Non-pigmented ciliary epithelial cell (primary cell): ENCODE data around the gene NEIL1.
"Not testable (repeated sequence)": the region's sequence is repeated elsewhere in the genome, so short reads cannot be mapped to it uniquely, and the experiment has no call there.

Experiments
- DNase-seq: peaks from one replicate; pipeline ENCODE4 v3.0.0-alpha.2; 2010; ENCODE audit warnings: low read depth

Gene NEIL1

DNA sequence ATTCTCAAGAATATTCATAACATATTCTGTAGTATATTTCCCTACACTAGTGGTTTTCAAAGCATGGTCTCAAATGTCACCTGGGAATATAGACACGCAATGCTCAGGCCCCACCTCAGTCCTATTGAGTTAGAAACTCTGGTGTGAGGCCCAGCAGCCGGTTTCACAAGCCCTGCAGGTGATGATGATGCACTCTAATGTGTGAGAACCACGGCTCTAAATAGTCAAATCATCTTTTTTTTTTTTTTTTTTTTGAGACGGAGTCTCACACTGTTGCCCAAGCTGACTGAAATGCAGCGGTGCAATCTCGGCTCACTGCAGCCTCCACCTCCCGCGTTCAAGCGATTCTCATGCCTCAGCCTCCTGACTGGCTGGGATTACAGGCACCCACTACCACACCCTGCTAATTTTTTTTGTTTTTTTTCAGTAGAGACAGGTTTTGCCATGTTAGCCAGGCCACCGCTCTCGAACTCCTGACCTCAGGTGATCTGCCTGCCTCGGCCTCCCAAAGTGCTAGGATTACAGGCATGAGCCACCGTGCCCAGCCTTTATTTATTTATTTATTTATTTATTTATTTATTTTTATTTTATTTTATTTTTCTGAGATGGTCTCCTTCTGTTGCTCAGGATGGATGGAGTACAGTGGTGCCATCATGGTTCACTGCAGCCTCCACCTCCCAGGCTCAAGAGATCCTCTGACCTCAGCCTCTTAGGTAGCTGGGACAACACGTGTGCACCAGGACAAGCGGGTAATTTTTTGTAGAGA is 13.0 kb upstream of the NEIL1 start:
- not testable (repeated sequence) for DNase-seq

DNA sequence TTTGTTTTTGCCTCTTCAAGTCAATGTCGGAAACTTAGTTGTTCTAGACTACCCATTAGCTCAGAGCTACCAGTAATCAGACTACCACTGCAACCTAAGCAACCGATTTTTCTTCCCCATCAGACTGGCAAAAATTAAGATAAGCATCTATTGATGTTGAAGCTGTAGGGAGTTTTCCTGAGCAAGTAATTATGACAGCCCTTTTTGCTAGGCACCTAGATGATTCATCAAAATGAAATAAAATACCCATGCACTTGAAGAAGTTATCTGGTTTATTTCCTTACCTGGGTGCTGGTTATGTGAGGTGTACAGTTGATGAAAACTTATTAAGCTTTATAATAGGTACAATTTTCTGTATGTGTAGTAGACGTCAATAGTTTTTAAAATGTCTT is 11.5 kb upstream of the NEIL1 start:
- no peak for DNase-seq

DNA sequence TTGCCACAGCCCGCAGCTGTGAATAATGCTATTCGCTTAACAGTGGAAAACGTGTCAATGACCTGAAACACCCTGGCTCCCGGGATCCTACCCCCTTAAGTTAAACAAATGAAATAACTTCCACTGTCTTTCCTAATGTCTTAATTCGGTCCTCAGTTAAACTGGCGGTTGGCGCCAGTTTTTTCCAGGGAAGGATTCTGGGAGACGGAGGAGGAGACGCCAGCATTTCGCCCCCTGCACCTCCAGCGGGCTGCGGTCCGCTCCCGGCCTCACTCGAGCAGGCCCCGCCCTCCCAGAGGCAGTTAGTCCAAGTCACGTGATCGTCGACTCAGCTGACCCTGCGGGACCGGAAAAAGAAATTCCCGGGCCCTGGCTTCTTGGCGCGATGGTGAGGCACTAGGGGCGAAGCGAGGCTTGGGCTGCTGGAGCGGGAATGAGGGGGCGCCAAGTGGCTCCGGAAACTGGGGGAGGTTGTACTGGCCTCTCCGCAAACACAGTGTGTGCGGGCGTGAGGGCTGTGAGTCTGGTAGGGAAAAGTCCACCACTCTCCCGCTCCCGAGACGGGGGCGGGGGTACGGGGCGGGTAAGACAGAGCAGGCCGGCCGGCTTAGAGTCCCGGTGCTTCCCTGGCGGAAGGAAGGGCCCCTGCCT is 11.0 kb upstream of the NEIL1 start, which contains the start of gene COMMD4:
Gene COMMD4, plus strand, starts transcription at position 359 of the 651 bp plus-strand sequence. Its CDS starts 27 bp downstream, at position 386.
- peak; percentile 81 for DNase-seq

DNA sequence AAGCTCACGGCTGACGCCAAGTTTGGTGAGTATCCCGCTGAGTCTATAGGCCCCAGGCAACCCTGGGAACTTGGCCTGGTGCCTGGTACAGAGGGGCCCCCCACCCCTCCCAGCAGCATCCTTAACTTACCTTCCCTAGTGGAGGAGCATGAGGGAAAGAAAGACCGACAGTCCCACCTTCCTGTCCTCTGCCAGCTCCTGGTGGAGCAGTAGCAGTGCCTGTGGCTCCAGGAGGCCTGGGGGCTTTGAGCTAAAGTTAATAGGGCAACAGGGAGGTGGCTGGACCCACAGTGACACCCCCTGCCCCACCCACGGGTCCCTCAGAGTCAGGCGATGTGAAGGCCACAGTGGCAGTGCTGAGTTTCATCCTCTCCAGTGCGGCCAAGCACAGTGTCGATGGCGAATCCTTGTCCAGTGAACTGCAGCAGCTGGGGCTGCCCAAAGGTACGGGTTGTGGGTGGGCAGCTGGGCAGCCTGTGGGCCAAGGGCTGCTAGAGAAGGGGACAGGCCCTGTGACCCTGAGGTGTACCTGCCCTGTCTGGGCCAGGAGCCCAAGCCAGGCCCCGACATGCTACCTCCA is 8.1 kb upstream of the NEIL1 start:
- no peak for DNase-seq

DNA sequence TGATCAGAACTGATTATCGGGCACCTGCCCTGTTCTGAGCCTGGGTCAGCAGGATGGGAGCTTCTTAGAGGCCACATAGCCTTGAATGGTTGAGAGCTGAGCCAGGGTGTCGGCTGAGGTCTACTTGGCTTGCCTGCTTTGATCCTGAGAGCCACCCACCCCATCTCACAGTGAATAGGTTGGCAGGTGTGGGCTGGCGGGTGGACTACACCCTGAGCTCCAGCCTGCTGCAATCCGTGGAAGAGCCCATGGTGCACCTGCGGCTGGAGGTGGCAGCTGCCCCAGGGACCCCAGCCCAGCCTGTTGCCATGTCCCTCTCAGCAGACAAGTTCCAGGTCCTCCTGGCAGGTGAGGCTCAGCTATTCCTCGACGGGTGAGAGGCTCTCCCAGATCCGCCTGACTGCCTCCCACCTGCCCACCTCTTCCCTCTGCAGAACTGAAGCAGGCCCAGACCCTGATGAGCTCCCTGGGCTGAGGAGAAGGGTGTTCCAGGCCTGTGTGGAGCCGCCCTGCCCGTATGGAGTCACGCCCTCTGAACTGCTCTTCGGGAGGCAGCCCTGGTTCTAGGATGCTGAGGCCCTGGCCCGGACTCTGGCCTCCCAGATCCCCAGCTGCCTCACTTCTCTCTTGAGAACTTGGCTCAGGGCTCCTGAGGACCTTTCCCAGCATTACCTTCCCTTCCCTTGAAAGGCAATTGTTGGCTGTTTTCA is 7.2 kb upstream of the NEIL1 start:
- no peak for DNase-seq

DNA sequence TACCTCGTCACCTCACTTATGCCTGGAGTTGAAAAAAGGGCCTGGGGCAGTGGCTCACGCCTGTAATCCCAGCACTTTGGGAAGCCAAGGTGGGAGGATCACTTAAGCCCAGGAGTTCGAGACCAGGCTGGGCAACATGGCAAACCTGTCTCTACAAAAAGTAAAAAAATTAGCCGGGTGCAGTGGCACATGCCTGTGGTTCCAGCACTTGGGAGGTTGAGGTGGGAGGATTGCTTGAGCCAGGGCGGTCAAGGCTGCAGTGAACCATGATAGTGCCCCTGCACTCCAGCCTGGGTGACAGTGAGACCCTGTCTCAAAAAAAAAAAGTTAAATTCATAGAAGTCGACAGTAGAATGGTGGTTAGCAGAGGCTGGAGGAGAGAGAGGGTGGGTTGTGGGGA is 4.6 kb upstream of the NEIL1 start:
- no peak for DNase-seq

DNA sequence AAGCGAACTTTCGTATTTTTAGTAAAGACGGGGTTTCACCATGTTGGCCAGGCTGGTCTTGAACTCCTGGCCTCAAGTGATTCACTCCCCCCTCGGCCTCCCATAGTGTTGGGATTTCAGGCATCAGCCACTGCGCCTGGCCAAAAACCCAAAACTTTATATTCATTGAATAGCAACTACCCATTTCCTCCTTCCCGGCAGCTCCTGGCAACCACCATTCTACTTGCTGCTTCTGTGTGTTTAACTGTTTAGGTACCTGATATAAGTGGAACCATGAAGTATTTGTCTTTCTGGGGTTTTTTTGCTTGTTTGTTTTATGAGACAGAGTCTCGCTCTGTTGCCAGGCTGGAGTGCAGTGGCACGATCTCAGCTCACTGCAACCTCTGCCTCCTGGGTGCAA is 2.9 kb upstream of the NEIL1 start:
- not testable (repeated sequence) for DNase-seq

DNA sequence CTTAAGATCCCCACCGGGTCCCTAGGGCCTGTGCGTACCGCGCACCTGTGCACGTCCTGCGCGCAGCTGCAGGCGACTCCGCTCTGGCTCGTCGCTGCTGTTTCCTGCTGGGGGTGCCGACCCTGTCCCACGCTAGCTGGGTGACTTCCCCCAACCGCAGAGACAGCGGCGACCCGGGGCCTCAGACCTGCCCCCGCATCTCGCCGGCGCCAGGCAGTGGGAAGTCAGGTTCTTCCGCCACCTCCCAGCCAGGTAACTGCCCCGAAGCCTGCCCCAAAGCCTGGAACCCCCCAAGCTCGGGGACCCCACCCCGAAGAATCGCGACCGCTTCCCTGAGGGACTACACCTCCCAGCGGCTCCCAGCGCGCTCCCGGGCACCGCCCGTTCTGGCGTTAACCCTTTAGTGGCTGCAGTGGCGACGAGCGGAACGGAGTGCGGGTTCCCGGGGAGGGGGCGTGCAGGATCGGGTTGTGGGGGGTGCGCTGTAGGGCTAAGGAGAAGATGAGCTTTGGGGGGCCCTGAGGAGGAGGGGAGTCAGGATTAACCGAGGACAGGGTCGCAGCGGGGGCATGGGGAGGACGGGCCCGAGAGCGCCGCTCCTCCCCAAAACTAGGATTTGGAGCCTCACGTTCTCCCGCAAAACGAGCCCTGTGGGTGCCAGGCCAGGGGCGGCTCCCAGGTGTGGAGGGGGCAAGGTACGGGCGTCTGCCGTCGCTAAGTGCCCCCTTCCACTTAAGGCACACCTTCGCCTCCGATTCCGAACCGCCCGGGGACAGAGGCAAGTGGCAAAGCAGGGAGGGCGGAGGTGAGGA is 589 bp downstream of the NEIL1 start:
- no peak for DNase-seq

DNA sequence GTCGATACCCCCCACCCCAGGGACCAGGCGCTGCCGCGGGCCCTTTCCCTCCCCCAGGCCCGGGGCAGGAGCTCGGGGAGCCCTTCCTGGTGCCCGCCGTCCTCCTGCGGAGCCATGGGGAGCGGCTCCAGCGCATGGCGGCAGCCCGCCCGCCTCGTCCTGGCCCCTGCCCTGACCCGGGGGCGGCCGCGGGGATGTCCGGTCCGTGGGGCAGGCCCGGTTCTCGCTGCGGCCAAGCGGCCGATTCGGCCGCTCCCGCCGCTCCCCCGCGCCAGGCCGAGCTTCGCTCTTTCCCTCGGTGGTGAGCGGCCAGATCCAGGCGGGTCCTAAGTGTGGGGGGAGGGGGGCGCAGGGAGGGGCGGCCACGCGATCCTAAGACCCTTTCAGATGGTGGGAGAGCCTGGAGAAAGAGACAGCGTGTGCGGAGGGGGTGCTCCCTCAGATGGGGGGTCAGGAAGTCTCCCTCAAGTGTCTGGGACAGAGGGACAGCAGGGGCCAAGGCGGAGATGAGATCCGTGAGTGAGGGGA is 1.3 kb downstream of the NEIL1 start:
- no peak for DNase-seq

DNA sequence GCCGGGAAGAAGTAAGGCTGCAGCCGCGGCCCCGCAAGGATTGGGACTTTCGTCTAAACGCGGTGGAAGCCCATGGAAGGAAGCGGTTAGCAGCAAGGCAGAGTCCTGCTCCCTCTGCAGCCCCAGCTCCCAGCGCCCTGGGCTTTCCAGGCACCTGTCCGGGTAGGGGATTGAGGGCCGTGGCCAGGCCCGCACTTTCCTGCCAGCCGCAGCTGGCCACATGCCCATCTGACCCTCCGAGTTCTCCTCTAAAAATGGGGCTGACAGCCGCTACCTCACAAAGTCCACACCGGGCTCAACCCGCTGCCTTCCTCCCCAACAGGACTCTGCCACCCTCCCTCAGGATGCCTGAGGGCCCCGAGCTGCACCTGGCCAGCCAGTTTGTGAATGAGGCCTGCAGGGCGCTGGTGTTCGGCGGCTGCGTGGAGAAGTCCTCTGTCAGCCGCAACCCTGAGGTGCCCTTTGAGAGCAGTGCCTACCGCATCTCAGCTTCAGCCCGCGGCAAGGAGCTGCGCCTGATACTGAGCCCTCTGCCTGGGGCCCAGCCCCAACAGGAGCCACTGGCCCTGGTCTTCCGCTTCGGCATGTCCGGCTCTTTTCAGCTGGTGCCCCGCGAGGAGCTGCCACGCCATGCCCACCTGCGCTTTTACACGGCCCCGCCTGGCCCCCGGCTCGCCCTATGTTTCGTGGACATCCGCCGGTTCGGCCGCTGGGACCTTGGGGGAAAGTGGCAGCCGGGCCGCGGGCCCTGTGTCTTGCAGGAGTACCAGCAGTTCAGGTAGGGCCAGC is 1.9 kb downstream of the NEIL1 start:
- no peak for DNase-seq

DNA sequence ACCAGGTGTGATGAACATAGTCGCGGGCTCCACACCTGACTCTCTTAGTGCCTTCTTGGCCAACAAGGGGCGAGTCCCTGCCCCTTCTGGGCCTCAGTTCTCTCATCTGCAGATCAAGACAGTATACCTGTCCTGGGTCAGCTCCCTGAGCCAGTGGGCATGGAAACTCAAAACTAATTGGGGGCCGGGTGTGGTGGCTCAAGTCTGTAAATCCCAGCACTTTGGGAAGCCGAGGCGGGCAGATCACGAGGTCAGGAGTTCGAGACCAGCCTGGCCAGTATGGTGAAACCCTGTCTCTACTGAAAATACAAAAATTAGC is 2.5 kb downstream of the NEIL1 start:
- not testable (repeated sequence) for DNase-seq

DNA sequence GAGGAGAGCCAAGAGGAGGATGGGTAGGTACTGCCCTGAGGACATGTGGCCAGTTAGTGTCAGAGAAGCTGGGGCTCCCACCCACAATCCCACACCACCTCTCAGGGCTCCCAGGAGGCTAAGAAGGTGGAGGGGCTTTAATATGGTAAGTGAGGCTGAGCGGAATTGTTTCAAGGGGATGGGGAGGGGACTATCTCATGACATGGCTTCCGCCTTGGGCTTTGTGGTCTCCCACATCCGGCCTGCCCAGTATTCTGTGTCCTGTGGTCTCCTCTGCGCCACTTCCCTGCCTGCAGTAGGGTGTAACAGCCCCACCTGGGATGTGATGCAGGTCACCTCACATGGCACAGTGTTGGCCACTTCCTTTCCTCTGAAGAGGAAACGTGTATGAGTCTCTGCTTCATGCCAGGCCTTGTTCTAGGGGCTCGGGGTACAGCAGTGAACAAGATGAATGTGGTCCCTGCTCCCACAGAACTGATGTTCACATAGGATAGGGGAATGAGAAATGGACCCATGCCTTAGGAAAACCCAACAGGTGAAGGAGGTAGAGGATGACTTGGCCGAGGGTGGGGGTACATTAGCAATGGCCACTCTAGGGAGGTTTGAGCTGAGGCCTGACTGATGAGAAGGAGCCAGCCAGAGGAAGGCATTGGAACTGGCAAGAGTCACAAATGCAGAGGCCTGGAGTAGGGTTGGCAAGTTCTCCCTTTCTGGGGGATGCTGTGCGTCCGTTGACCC is 3.2 kb downstream of the NEIL1 start:
- DNase-seq: no peak

DNA sequence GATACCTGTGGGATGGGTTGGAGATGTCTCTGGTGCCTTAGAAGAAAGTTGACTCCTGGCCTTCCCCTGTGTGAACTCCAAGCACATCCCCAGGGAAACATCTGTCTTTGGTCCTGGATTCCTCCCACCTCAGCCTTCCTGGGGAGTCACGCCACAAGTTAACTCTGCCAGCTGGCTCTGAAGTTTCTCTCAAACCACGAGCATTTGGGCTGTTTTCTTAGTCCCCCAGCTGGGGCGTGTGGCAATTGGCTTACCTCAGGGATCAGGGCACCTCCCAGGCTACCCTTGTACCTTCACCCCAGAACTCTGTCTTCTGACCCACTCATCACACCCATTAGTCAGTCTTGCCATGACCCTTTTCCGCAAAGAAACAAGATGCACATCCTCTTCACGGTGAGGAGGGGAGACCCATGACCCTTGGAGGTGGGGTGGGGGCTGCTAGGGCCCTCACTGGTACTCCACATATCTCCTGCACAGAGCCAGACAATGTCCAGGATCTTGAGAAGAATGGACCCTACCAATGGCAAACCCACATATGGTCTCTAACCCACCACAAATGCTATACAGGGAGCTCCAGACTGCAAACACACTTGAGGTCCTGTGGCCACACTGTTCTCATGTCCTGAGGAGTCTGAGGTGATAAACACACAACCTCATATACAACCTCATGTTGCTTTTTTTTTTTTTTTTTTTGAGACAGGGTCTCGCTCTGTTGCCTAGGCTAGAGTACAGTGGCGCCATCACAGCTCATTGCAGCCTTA is 3.9 kb downstream of the NEIL1 start:
- no peak for DNase-seq

DNA sequence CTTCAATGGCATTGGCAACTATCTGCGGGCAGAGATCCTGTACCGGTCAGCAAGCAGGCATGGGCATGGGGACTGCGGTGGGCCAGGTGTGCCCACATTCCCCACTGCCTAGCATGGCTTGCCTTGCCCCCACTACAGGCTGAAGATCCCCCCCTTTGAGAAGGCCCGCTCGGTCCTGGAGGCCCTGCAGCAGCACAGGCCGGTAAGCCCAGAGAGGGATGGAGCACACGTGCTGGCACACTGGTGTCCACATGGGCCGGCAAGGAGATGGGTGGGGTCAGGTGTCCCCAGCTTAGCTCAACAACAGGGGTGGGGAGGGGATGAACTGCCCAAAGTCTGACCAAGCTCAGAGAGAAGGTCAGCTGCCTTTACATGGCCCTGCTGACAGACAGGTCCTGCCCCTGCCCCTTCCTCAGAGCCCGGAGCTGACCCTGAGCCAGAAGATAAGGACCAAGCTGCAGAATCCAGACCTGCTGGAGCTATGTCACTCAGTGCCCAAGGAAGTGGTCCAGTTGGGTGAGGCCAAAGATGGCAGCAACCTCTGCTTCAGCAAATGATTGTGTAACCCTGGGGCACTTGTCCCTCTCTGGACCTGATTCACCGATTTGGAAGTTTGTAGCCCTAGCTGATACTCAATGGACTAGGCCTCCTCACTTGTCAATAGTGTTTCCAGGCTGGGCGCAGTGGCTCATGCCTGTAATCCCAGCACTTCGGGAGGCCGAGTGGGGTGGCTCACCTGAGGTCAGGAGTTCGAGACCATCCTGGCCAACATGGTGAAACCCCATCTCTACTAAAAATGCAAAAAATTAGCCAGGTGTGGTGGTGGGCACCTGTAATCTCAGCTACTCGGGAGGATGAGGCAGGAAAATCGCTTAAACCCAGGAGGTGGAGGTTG is 5.6 kb downstream of the NEIL1 start:
- DNase-seq: no peak

DNA sequence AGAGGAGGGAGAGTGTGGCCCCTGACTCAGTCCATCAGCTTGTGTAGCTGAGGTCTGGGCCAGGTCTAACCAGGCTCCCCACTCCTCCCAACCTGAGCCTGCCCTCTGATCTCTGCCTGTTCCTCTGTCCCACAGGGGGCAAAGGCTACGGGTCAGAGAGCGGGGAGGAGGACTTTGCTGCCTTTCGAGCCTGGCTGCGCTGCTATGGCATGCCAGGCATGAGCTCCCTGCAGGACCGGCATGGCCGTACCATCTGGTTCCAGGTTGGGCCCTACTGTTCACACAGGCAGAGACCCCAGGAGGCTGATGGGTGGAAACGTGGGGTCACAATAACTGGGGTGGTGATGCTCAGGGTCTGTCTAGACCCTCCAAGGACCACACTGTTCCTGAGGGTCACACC is 6.8 kb downstream of the NEIL1 start:
- DNase-seq: no peak

DNA sequence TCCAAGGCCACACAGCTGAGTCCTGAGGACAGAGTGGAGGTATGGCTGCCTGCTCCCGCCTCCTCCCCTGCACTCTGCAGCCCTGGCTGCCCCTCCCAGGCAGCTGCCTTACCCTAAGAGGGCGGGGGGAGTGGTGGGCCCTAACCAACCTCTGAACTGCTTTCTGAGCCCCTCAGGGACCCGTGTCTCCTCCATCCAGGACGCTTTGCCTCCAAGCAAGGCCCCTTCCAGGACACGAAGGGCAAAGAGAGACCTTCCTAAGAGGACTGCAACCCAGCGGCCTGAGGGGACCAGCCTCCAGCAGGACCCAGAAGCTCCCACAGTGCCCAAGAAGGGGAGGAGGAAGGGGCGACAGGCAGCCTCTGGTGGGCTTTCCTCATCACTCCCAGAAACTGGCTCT is 7.6 kb downstream of the NEIL1 start:
- no peak for DNase-seq

DNA sequence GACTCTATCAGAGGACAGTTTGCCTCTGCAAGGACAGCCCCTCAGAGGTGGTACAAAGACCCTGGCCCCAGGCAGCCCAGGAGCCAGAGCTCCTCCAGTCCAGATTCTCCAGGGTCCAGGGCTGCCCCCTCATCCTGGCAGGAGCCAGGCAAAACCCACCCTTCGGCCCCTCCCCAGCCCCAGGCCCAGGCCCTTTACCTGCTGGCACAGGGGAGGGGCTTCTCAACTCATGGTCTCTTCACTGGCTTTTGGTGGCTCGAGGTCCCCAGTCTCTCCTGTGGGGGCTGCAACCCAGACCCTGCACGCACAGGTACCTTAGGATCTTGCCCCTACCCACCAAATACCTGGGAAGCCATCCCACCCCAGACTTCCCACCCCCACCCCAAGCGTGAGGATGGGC is 8.5 kb downstream of the NEIL1 start:
- no peak for DNase-seq

DNA sequence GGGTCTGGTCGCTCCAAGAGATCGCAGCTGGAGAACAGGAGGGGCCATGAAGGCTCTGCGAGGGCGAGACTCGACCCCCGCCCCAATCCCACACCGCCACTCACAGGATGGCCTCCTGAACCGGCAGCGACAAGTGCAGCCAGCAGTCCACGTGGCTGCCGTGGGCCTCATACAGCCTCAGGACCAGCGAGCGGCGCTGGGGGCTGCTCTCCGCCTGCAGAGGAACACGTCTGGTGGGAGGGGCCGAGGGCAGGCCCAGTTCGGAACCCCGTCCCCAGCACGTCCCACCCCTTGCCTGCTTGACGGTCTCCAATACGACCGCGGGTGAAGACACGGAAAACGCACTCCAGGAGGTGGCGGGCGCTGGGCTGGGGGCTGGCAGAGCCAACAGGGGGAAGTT is 9.2 kb downstream of the NEIL1 start:
- DNase-seq: no peak
